Measurements from ENCODE around the gene ABTB2. TPM values are rescaled to one million over a fixed set of nuclear protein-coding genes. Genes with fewer than 3 reads are reported as not detected.
A peak's percentile ranks its signal among the peaks of the same experiment; 100 is the strongest.

ABTB2 gene
- total RNA-seq, 1 experiment from 2014 or later: 46.3 TPM

DNA sequence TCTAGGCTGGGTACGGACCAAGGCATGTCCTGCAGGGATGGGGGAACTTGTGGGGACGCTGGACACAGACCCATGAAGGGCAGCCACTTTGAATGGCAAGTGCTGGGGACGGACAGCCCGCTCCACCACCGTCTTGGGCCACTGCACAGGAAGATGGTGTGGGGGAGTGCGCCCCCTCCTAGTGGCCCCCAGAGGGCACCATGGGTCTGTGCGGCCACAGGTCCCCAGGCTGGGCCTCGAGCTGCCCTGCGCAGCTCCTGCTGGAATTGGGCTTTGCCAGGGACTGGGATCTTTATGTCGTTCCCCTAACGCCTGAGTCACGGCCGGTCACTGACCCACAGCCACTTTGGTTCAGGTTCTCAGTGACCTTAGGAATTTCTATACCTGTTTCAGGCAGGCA, 208.0 kb downstream of the ABTB2 start:
- CTCF ChIA-PET: interaction anchor here (0.6 to 1.3 kb wide), 5 partner anchors 25 to 343 kb away, joined by 3 to 5 read pairs (median 5); no protein-coding TSS in a partner anchor
- intact Hi-C loops (cut with micrococcal nuclease; ENCODE audit: unreplicated experiment): loop anchor here (1.0 to 10.0 kb wide), 2 partner anchors 210 to 315 kb away; no protein-coding TSS in a partner anchor
- Histone ChIP-seq H3K9me3 (ENCODE audit: low read depth, low read length, poor library complexity, severe bottlenecking) (no peaks in the 10 kb centered on the region), H3K4me1 (ENCODE audit: insufficient read depth, low read length, poor library complexity, severe bottlenecking) (peaks cover 16% of the 10 kb centered on the region), H3K27ac (ENCODE audit: low read depth, low read length, poor library complexity, severe bottlenecking) (peak overlapping the region; percentile 35), H3K4me3 (ENCODE audit: low read depth, low read length, poor library complexity, severe bottlenecking) (no peak overlapping the region), H3K27me3 (replicated peaks; ENCODE audit: insufficient read depth, low read depth, low read length, poor library complexity) (no peaks in the 10 kb centered on the region), H3K36me3 (ENCODE audit: insufficient read depth, low read length, poor library complexity, severe bottlenecking) (peaks cover 99% of the 10 kb centered on the region)
- no TSS peak for BruUV-seq (replicated peaks)
- TF ChIP-seq, protein P1, sequence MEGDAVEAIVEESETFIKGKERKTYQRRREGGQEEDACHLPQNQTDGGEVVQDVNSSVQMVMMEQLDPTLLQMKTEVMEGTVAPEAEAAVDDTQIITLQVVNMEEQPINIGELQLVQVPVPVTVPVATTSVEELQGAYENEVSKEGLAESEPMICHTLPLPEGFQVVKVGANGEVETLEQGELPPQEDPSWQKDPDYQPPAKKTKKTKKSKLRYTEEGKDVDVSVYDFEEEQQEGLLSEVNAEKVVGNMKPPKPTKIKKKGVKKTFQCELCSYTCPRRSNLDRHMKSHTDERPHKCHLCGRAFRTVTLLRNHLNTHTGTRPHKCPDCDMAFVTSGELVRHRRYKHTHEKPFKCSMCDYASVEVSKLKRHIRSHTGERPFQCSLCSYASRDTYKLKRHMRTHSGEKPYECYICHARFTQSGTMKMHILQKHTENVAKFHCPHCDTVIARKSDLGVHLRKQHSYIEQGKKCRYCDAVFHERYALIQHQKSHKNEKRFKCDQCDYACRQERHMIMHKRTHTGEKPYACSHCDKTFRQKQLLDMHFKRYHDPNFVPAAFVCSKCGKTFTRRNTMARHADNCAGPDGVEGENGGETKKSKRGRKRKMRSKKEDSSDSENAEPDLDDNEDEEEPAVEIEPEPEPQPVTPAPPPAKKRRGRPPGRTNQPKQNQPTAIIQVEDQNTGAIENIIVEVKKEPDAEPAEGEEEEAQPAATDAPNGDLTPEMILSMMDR (conservative IDR thresholded peaks at IDR 0.05; ENCODE audit: low read depth, low read length): peak; percentile 62
- TF ChIP-seq EZH2 (IDR thresholded peaks at IDR 0.05; ENCODE audit: borderline replicate concordance, low read depth, low read length, poor library complexity, severe bottlenecking): no peak
- DNase-seq (ENCODE audit: low spot score): peak; percentile 57
- POLR2A ChIA-PET (ENCODE audit: low non-redundant PET): no interaction called here

DNA sequence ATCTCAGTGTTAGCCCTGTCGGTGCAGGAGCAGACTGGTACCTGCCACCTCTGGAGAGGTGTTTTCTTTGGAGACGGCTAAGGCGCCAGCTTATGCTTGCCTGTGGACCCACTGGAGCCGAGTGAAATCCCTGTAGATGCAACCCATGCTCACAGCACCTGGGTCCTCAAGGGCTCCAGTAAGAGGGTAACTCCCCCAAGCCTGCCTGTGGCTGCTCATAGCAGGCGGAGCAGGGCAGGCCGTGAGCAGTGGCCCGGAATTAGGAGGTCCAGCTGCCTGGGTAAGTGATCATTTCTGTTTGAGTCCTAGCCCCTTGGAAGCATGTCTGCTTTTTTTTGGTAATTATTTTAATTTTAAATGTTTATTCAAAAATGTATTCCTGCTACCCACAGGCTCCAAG, 208.5 kb downstream of the ABTB2 start:
- POLR2A ChIA-PET (ENCODE audit: low non-redundant PET): no interaction called here
- Histone ChIP-seq H3K4me3 (ENCODE audit: low read depth, low read length, poor library complexity, severe bottlenecking) (no peak overlapping the region), H3K27me3 (replicated peaks; ENCODE audit: insufficient read depth, low read depth, low read length, poor library complexity) (no peaks in the 10 kb centered on the region), H3K27ac (ENCODE audit: low read depth, low read length, poor library complexity, severe bottlenecking) (peak overlapping the region; percentile 20), H3K36me3 (ENCODE audit: insufficient read depth, low read length, poor library complexity, severe bottlenecking) (peaks cover 99% of the 10 kb centered on the region), H3K9me3 (ENCODE audit: low read depth, low read length, poor library complexity, severe bottlenecking) (no peaks in the 10 kb centered on the region), H3K4me1 (ENCODE audit: insufficient read depth, low read length, poor library complexity, severe bottlenecking) (peaks cover 16% of the 10 kb centered on the region)
- no peak for DNase-seq (ENCODE audit: low spot score)
- no TSS peak for BruUV-seq (replicated peaks)
- intact Hi-C loops (cut with micrococcal nuclease; ENCODE audit: unreplicated experiment): loop anchor here (1.0 to 10.0 kb wide), 2 partner anchors 210 to 314 kb away; no protein-coding TSS in a partner anchor
- CTCF ChIA-PET: interaction anchor here (1.2 to 1.3 kb wide), 3 partner anchors 25 to 344 kb away, joined by 5 read pairs; no protein-coding TSS in a partner anchor
- TF ChIP-seq, protein P1 (conservative IDR thresholded peaks at IDR 0.05; ENCODE audit: low read depth, low read length): no peak
- TF ChIP-seq EZH2 (IDR thresholded peaks at IDR 0.05; ENCODE audit: borderline replicate concordance, low read depth, low read length, poor library complexity, severe bottlenecking): no peak

DNA sequence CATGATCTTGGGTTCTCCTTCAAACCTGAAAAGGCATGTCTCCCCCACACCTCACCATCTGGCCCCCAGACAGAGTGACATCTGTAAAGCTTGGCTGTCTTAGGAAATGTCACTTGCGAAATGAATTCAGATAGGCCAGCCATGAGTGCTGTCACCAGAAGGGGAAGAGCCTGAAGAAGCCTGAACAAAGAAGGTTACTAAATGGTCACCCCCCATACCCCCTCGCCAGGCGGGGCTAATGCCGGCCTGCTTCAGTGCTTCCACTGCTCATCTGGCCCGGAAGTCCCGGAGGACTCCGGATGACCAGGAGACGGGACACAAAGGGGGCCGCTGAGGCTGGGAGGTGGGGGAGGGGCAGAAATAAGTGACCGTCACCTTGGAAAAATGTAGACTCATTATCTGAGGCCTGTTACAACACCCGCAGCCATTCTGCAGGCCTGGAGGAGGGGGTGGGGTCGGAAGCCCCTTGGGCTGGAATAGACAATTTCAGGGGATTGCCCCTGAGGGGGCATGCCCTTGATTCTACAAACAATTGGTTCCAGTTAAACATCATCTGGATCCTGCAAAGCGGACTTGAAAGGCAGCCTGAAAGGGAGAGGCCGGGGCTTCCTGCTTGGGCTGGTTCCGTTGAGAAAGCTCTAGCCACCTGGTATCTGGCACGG, 209.2 kb downstream of the ABTB2 start:
- BruUV-seq (replicated peaks): no TSS peak
- Histone ChIP-seq H3K4me1 (ENCODE audit: insufficient read depth, low read length, poor library complexity, severe bottlenecking) (peaks cover 16% of the 10 kb centered on the region), H3K9me3 (ENCODE audit: low read depth, low read length, poor library complexity, severe bottlenecking) (no peaks in the 10 kb centered on the region), H3K27ac (ENCODE audit: low read depth, low read length, poor library complexity, severe bottlenecking) (peak overlapping the region; percentile 20), H3K27me3 (replicated peaks; ENCODE audit: insufficient read depth, low read depth, low read length, poor library complexity) (no peaks in the 10 kb centered on the region), H3K4me3 (ENCODE audit: low read depth, low read length, poor library complexity, severe bottlenecking) (no peak overlapping the region), H3K36me3 (ENCODE audit: insufficient read depth, low read length, poor library complexity, severe bottlenecking) (peaks cover 100% of the 10 kb centered on the region)
- ChIA-PET CTCF (interaction anchor here (1.2 kb wide), 1 partner anchor 344 kb away, joined by 5 read pairs; no protein-coding TSS in a partner anchor), POLR2A (ENCODE audit: low non-redundant PET) (no interaction called here)
- no peak for TF ChIP-seq EZH2 (IDR thresholded peaks at IDR 0.05; ENCODE audit: borderline replicate concordance, low read depth, low read length, poor library complexity, severe bottlenecking)
- TF ChIP-seq, protein P1 (conservative IDR thresholded peaks at IDR 0.05; ENCODE audit: low read depth, low read length): no peak
- intact Hi-C loops (cut with micrococcal nuclease; ENCODE audit: unreplicated experiment): loop anchor here (1.0 to 10.0 kb wide), 2 partner anchors 211 to 314 kb away; no protein-coding TSS in a partner anchor
- DNase-seq (ENCODE audit: low spot score): no peak

Measured in A673 (cell line).